ENCODE measurements around the gene STK38. TPM values are rescaled to one million over a fixed set of nuclear protein-coding genes. Genes with fewer than 3 reads are reported as not detected.

The STK38 gene
- total and polyA plus RNA-seq, 2 of the 8 experiments (the other 6 are each of a cell fraction or from before 2014, with no cell fraction given), result 8.1 to 19.8 TPM

GRCh38 chr6:36506611-36507010, 40.7 kb downstream of the STK38 start:
- no peak overlapping the region for H4K5ac ChIP-seq (ENCODE audit: insufficient read length, low read depth, low read length)
- WGBS, 2 experiments (ENCODE audit: extremely low coverage in 1 of 2, insufficient coverage in 1 of 2, insufficient read length in 1 of 2, insufficient replicate concordance in 2 of 2, low coverage in 1 of 2, low lambda C conversion rate in 2 of 2, missing lambda C conversion rate in 1 of 2), result 78% methylated on average over 2 of the region's 2 CpGs; no CpG with 5 or more reads in 1 of the 2 experiments
- no peak overlapping the region for H3K4ac ChIP-seq (replicated peaks; ENCODE audit: insufficient read length, low read depth, low read length)
- H3K9ac ChIP-seq (replicated peaks in 1 of 4; ENCODE audit: extremely low read depth in 1 of 4, low read depth in 3 of 4, low read length in 3 of 4), result no peak overlapping the region
- H3K14ac ChIP-seq (ENCODE audit: insufficient read length), result no peak overlapping the region
- FAIRE-seq, result no peak
- no peak overlapping the region for H3K4me2 ChIP-seq (ENCODE audit: insufficient read depth in 1 of 2, low read depth in 2 of 2, low read length in 2 of 2)
- H3K27ac ChIP-seq (ENCODE audit: low read depth, low read length), result no peak overlapping the region
- H2AK5ac ChIP-seq (ENCODE audit: low read depth, low read length), result no peak overlapping the region
- no peaks in the 10 kb centered on the region for H3K79me2 ChIP-seq (ENCODE audit: control insufficient read depth in 1 of 2, insufficient read depth in 2 of 2, low read length in 2 of 2)
- H2BK20ac ChIP-seq (ENCODE audit: low read length), result no peak overlapping the region
- H3K36me3 ChIP-seq (ENCODE audit: control insufficient read depth in 2 of 4, insufficient read depth in 4 of 4, low read length in 3 of 4), result peaks cover 0 to 25% (median 12%) of the 10 kb centered on the region in 4 experiments; a peak in 6 of 8 replicates
- H3K4me1 ChIP-seq (replicated peaks in 1 of 4; ENCODE audit: control insufficient read depth in 3 of 4, insufficient read depth in 4 of 4, low read length in 3 of 4), result no peaks in the 10 kb centered on the region
- H2AFZ ChIP-seq (ENCODE audit: low read length), result no peak overlapping the region
- H3K27me3 ChIP-seq (replicated peaks in 1 of 4; ENCODE audit: control insufficient read depth in 3 of 4, extremely low read depth in 1 of 4, insufficient read depth in 3 of 4, low read length in 3 of 4), result no peaks in the 10 kb centered on the region
- H3K79me1 ChIP-seq (ENCODE audit: low read depth, low read length), result no peaks in the 10 kb centered on the region
- no peak overlapping the region for H3K23ac ChIP-seq (ENCODE audit: insufficient read length)
- no peak for DNase-seq (ENCODE audit: low read depth in 1 of 2, low spot score in 2 of 2)
- no peaks in the 10 kb centered on the region for H3K23me2 ChIP-seq (ENCODE audit: low read depth, low read length)
- H4K91ac ChIP-seq (replicated peaks; ENCODE audit: insufficient read length, low read length), result no peak overlapping the region
- peaks cover 8 to 10% of the 10 kb centered on the region in 2 experiments; a peak in 3 of 4 replicates for H3K9me3 ChIP-seq (ENCODE audit: insufficient read depth in 2 of 2, low read depth in 1 of 2, low read length in 1 of 2)
- no peak overlapping the region for H3K4me3 ChIP-seq (ENCODE audit: extremely low read depth in 1 of 4, insufficient read depth in 2 of 4, low read depth in 3 of 4, low read length in 4 of 4)
- no peak overlapping the region for H2BK5ac ChIP-seq (ENCODE audit: low read depth, low read length)
- H2BK12ac ChIP-seq (ENCODE audit: low read depth, low read length), result no peak overlapping the region
- no peak overlapping the region for H2BK120ac ChIP-seq (replicated peaks; ENCODE audit: low read depth, low read length)
- no peak overlapping the region for H4K8ac ChIP-seq (ENCODE audit: extremely low read depth, insufficient read depth, low read length)
- CTCF ChIA-PET (ENCODE audit: partially characterized antibody), result no interaction called here
- no peak overlapping the region for H2BK15ac ChIP-seq (ENCODE audit: low read length)
- H3K18ac ChIP-seq (ENCODE audit: extremely low read depth, low read length), result no peak overlapping the region
- H3K56ac ChIP-seq (replicated peaks; ENCODE audit: insufficient read length, low read depth, low read length), result no peak overlapping the region
- POLR2A ChIA-PET (ENCODE audit: partially characterized antibody), result no interaction called here
- H4K20me1 ChIP-seq (replicated peaks in 1 of 2; ENCODE audit: control insufficient read depth in 1 of 2, insufficient read depth in 2 of 2, low read length in 2 of 2), result no peaks in the 10 kb centered on the region
- TF ChIP-seq CEBPB (IDR thresholded peaks at IDR 0.05; ENCODE audit: low read depth, low read length) (no peak), EP300 (IDR thresholded peaks at IDR 0.05; ENCODE audit: borderline replicate concordance in 1 of 2, low read depth in 2 of 2, low read length in 2 of 2) (no peak), RBBP5 (IDR thresholded peaks at IDR 0.05; ENCODE audit: borderline replicate concordance, low read depth, low read length) (no peak), EZH2 (IDR thresholded peaks at IDR 0.05; ENCODE audit: low read depth, low read length, severe bottlenecking) (no peak), SUZ12 (IDR thresholded peaks at IDR 0.05; ENCODE audit: low read length) (no peak), MAX (IDR thresholded peaks at IDR 0.05) (no peak), ASH2L (IDR thresholded peaks at IDR 0.05; ENCODE audit: low read length) (no peak), ATF3 (IDR thresholded peaks at IDR 0.05; ENCODE audit: insufficient read depth, low read depth, low read length) (no peak), BRCA1 (IDR thresholded peaks at IDR 0.05; ENCODE audit: low read depth, low read length) (no peak), TEAD4 (IDR thresholded peaks at IDR 0.05; ENCODE audit: low read depth, low read length) (no peak), SIX5 (IDR thresholded peaks at IDR 0.05; ENCODE audit: low read depth, low read length) (no peak), TAF7 (optimal IDR thresholded peaks at IDR 0.05; ENCODE audit: borderline replicate concordance, low read depth, low read length) (no peak), E2F6 (IDR thresholded peaks at IDR 0.05) (no peak)

All from H1 (cell line).